Stimulated activated CD4-positive, alpha-beta T cell treated with anti-CD3 and anti-CD28 coated beads, TNF-alpha, amount 100 ng/mL, for 1 hour (primary cell): Measurements from ENCODE around the gene TEAD1.

Experiments
- DNase-seq, 3 donors: peaks; one replicate each; pipeline ENCODE4 v3.0.0-alpha.2; 2020; ENCODE audit warnings: low read depth in 3 of 3, low spot score in 1 of 3

Gene TEAD1

DNA sequence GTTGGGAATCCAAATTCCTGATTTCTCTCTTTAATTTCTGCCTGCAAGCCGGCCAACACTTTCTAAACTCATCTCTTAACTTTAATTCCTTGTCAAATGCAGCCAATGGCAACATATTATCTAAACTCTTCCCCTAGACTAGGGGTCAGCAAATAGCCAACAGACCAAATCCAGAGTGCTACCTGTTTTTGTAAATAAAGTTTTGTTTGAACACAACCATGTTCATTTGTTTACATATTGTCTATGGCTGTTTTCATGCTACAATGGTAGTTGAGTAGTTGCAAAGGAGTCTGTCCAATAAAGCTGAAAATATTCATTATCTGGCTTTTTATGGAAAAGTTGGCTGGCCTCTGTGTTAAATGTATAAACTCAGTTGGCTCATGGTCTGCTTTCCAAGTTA, 297.7 kb downstream of the TEAD1 start:
- DNase-seq = no peak

DNA sequence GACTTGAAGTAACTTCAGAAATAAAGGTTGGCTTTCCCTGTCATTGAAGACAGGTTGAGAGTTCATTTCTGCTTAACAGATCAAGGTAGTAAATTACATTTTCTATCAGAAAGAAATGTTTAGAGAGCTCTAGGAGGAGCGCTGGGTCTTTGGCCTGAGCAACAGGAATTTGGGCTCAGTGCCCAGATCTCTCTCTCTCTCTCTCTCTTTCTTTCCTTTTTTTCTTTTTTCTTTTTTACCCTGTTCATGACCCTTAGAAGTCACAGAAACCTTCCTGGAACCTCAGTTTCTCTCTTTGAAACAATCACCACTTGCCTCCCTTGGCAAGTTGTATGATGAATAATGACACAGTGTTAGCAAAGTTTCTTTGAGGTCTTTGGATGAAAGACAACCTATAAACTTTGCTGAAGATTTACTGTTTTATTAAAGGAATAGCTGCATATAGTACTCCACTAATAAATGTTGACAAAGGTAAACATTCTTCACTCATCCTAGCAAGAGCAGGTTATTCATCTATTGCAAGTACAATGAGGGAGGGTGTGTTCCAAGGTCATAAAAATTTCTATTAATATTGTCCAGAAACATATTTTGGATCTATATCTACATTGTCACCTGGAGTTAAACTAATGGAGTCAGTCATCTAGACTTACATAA, 299.4 kb downstream of the TEAD1 start:
- no peak for DNase-seq

DNA sequence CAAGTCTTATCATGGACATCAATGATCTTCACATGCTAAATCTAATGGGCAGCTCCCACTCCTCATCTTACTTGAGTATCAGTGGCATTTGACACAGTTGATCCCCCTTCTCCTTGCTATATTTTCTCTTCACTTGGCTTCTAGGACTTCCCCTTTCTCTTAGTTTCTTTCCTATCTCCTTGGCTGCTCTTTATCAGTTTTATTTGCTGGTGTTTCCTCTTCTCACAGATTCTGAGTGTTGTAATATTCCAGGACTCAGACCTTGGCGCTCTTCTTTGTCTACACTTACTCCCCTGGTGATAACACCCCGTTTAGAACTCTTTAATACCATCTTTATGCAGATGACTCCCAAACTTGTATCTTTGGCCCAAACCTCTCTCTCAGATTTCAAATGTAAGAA, 301.0 kb downstream of the TEAD1 start:
- DNase-seq = no peak

DNA sequence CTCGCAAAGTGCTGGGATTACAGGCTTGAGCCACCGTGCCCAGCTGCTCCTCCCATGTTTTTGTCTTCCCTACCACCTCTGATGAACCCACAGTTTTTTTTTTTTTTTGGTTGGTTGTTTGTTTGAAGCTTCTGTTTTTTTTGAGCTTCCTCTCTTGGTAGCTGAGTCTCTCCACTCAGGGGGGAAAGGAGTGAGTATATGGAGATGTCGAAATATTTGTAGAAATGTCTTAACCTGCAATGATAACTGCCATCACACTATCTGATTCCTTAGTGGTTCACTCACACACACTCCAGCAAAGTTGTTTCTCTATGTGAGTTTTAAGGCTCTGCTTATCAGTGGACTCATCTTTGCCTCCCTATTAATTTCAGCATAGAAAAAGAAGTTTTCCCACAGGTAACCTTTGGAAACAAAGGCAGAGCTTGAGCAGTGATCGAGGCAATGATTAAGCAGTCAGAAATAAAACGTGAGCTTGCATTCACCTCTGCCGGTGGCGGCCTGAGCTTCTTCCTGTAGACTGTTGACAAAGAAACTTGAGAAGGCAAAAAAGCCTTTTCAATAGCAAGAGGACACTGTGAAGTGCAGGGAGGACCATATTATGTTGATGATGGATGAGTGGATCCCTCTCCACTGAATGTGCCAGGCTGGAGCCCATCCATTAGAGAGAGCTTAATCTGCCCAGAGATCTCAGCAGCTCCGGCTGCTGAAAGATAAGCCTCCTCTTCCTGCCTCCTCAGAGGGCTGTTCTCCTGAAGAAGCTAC, 305.9 kb downstream of the TEAD1 start:
- no peak for DNase-seq

DNA sequence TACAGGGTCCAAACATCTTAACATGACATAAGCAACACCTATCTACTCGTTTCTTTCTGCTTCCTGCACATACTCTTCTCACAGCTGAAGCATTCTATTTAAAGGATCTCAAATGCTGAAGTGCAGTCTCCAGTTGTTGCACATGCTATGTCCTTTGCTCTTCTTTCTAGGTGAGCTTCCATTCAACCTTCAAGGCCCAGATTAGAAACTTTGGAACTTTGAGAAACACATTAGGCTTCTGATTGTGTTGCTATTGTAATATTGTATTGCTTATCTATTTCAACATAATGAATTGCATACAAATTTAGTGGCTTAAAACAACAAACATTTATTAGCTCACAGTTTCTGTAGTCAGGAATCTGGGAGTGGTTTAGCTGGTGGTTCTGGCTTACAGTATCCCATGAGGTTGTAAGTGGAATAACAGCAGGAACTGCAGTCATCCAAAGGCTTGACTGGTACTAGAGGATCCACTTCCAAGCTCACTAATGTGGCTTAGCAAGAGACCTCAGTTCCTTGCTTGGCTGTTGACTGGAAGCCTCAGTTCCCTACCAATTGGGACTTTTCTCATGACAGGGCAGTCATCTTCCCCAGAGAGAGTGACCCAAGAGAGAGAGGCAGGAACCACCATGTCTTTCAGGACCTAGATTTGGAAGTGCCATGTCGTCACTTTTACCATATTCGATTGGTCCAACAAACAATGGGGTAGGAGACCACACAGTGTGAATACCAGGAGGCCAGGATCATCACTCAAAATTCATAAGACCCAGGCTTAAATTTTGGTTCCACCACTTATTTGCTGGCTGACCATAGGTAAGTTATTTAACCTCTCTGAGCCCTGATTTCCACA, 307.7 kb downstream of the TEAD1 start:
- no peak for DNase-seq

DNA sequence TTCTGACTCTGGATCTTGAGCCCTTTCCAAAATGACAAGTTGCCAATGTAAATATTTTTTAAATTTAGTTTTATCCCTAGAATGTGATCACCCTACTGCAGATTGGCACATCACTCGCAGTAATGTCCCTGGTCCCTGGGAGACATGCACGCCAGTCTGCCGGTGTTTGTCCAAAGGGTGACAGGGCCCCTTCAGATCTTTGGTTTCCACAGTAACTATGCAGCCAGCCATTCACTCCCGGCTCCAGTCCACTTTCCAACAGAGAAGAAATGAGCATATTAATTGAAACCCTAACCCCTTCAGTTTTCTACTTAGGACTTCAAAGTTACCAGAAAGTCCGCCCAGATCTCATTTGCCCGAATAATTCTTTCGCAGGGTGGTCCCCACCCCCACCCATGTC, 309.1 kb downstream of the TEAD1 start:
- DNase-seq = no peak

DNA sequence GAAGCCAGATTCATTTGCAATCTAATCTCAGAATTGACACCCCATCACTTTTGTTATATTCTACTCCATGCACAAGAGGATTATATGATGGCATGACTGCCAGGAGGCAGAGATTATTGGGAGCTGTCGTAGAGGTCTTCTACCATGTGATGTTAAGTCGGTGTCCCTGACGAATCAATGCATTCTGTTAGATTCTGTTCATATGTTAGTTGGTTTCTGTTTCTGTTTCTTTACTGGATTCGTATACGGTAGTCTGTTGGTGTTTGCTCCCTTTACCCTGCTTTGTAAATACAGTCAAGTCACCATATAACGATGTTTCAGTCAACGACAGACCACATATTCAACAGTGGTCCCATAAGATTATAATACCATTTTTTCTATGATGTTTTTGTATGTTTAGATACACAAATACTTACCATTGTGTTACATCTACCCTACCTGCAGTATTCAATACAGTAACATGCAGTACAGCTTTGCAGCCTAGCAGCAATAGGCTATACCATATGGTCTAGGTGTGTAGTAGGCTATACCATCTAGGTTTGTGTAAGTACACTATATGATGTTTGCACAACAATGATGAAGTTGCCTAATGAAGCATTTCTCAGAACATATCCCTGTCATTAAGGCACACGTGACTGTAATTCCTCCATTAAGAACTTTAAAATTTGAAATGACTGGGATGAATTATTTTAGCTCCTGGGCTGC, 312.1 kb downstream of the TEAD1 start:
- no peak for DNase-seq

DNA sequence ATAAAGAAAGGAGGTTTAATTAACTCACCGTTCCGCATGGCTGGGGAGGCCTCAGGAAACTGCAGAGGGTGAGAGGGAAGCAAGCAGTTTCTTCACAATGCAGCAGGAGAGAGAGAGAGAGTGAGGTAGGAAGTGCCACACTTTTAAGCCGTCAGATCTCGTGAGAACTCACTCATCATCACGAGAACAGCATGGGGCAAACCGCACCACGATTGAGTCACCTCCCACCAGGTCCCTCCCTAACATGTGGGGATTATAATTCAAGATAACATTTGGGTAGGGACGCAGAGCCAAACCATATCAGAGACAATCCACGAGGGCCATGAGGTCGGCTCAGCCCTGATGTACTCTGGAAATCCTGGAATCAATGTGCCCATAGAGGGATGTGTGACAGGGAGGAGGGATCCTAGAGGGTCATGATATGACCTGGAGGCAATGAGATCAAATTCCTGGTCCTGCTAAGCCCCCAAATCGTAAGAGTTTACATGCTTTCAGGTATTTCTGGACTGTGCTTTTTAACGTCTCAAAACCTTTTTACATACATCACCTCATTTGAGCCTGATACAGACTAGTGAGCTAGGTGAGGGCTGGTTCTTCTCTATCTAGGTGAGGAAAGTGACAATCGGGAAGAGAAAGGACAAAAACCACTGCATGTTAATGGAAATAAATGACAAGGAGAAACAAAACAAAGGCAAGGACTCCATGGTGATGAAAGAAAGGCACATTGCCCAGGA, 315.4 kb downstream of the TEAD1 start:
- no peak for DNase-seq

DNA sequence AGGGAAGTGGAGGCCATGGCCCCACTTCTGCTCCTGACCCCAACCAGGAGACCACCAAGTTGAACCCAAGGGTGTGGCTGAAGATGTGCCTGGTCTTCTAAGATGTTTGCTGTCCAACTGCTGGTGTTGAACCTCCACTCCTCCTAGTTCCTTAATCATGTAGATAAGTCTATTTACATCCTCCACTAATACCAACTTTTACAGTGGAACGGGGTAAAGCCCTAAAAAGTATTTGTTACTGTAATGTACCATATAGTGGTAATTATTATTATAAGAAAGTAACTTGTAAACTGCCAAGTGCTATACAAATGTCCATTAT, 315.9 kb downstream of the TEAD1 start:
- no peak for DNase-seq

DNA sequence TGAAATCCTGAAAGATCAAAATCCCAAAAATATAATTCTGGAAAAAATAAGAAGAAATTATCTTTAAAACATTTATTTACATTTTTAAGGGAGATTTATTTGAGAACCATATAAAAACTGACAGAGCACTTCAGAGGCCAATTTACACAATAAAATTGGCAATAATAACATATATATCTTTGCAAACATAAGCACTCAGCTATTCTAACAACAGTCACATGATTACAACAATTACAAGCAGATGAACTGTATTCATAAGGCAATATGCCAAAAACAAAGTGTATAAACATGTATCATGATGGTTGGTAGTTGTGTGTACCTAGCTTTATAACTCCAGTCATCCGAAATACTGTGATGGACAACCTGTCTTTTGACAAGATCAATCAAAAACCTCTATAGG, 317.2 kb downstream of the TEAD1 start:
- DNase-seq = no peak

DNA sequence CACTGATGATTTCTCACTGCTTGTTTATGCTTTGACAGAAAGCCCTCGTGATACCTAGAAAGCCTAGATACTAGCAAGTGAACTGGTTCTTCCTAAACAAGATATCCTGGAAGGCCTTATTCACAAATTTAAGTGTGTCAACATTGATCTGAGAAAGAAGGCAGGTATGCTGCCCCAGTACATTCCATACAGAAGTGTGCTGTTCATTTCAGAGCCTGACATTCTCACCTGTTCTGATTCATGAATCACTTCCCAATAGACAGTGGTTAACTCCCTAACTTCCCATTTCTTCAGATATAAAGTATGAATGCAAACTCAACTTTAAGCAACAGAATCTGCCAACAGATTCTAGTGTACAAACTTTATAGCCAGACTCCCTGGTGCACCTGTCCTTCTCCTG, 319.4 kb downstream of the TEAD1 start:
- no peak for DNase-seq
